ENCODE measurements around the gene NME7.
"Not testable (repeated sequence)": the region's sequence is repeated elsewhere in the genome, so short reads cannot be mapped to it uniquely, and the experiment has no call there.

Gene NME7

GRCh38 chr1:169235568-169235967 lies 132.0 kb downstream of the NME7 start:
- DNase-seq (ENCODE audit: low read depth in 2 of 2): no peak

- no peak for DNase-seq (ENCODE audit: low read depth in 2 of 2)
These were observed 132.8 kb downstream of the NME7 start for GRCh38 chr1:169234780-169235179.

GRCh38 chr1:169217636-169218035 lies 150.0 kb downstream of the NME7 start:
- DNase-seq (ENCODE audit: low read depth in 2 of 2): no peak

- DNase-seq (ENCODE audit: low read depth in 2 of 2): no peak
These were observed 153.0 kb downstream of the NME7 start for GRCh38 chr1:169214598-169214997.

- no peak for DNase-seq (ENCODE audit: low read depth in 2 of 2)
These were observed 155.5 kb downstream of the NME7 start for GRCh38 chr1:169212088-169212487.

- no peak for DNase-seq (ENCODE audit: low read depth in 2 of 2)
These were observed 159.6 kb downstream of the NME7 start for GRCh38 chr1:169207797-169208520.

GRCh38 chr1:169204157-169204556 lies 163.4 kb downstream of the NME7 start:
- no peak for DNase-seq (ENCODE audit: low read depth in 2 of 2)

GRCh38 chr1:169202791-169203665 lies 164.6 kb downstream of the NME7 start:
- no peak for DNase-seq (ENCODE audit: low read depth in 2 of 2)

- DNase-seq (ENCODE audit: low read depth in 2 of 2): no peak
These were observed 166.4 kb downstream of the NME7 start for GRCh38 chr1:169201084-169201619.

- DNase-seq (ENCODE audit: low read depth in 2 of 2): no peak
These were observed 167.3 kb downstream of the NME7 start for GRCh38 chr1:169200319-169200718.

GRCh38 chr1:169196581-169196980 lies 171.0 kb downstream of the NME7 start:
- no peak for DNase-seq (ENCODE audit: low read depth in 2 of 2)

- no peak for DNase-seq (ENCODE audit: low read depth in 2 of 2)
These were observed 171.4 kb downstream of the NME7 start for GRCh38 chr1:169196161-169196560.

- no peak for DNase-seq (ENCODE audit: low read depth in 2 of 2)
These were observed 174.3 kb downstream of the NME7 start for GRCh38 chr1:169193191-169193850.

- DNase-seq (ENCODE audit: low read depth in 2 of 2): no peak
These were observed 181.5 kb downstream of the NME7 start for GRCh38 chr1:169186106-169186505.

GRCh38 chr1:169184812-169185211 lies 182.8 kb downstream of the NME7 start:
- no peak for DNase-seq (ENCODE audit: low read depth in 2 of 2)

GRCh38 chr1:169180174-169180573 lies 187.4 kb downstream of the NME7 start:
- DNase-seq (ENCODE audit: low read depth in 2 of 2): no peak

- DNase-seq (ENCODE audit: low read depth in 2 of 2): not testable (repeated sequence)
These were observed 188.2 kb downstream of the NME7 start for GRCh38 chr1:169179431-169179830.

GRCh38 chr1:169175461-169175860 lies 192.1 kb downstream of the NME7 start:
- no peak for DNase-seq (ENCODE audit: low read depth in 2 of 2)

- DNase-seq (ENCODE audit: low read depth in 2 of 2): no peak
These were observed 204.5 kb downstream of the NME7 start for GRCh38 chr1:169163059-169163458.

- DNase-seq (ENCODE audit: low read depth in 2 of 2): no peak
These were observed 206.0 kb downstream of the NME7 start for GRCh38 chr1:169161496-169162194.

- DNase-seq (ENCODE audit: low read depth in 2 of 2): no peak
These were observed 206.6 kb downstream of the NME7 start for GRCh38 chr1:169160845-169161495.
